Measurements from ENCODE around the gene CLOCK.

DNA sequence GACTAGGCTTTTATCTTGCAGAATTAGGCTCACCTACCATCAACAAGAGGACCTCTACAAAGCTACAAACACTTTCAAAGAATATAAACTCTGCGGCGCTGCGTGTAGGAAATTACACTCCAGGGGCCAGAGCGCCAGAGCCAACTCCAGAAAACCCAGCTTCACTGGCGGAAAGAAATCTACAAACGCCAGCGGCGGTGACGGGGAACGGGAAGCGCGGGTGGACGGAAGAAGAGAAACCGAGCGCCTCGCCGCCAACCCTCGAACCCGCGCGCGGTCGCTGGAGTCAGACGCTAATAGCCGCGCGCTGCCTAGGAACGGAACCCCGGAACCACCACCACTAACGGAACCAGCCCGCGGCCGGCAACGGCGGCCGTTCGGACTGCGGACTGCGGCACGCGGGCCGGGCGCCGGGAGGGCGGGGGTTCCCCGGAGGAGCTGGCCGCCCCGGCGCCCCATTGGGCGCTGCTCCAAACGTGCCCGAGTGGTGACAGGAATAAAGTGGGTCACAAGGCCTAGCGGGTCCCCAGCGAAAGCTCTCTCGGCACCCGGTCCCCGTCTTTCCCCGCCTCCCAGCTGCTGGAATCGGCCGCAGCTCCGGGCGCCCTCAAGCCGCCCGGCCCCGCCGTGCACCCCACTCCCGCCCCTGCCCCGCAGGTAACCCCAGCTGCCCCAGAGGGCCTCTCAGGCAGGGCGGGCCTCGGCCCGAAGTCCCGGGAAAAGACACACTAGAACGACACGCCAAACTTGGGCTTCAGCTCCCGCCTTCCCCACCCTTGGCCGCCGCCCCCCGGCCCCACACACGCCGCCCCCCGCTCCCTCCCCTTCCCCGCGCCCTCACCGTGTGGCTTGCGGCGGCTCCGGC, 836 bp downstream of the CLOCK start:
- TF ChIP-seq CTCF (IDR thresholded peaks at IDR 0.05) (no peak), ZFX (IDR thresholded peaks at IDR 0.05; ENCODE audit: borderline replicate concordance) (no peak)

Measured in 22Rv1 (cell line).